NB4 (cell line): ENCODE measurements around the gene SERPINA3.

Experiments
- DNase-seq: peaks from one replicate; pipeline ENCODE4 v3.0.0; 2010; ENCODE audit warnings: low read depth
- H3K4me3 ChIP-seq: one replicate; pipeline ENCODE4 v1.5.1; 2011; ENCODE audit warnings: mild to moderate bottlenecking, low read depth, low read length, moderate library complexity
- CTCF ChIP-seq: IDR thresholded peaks from one replicate; pipeline ENCODE4 v1.5.1; 2012; ENCODE audit warnings: low read depth, low read length
- MAX ChIP-seq: IDR thresholded peaks from 2 replicates; pipeline ENCODE4 v1.6.1; 2011; ENCODE audit warnings: low read depth, low read length
- MYC ChIP-seq: IDR thresholded peaks from 2 replicates; pipeline ENCODE4 v1.6.1; 2011; ENCODE audit warnings: low read depth, low read length
- POLR2A ChIP-seq: IDR thresholded peaks from 2 replicates; pipeline ENCODE4 v1.6.1; 2011; ENCODE audit warnings: mild to moderate bottlenecking; ENCODE audit not compliant: insufficient read length; ENCODE audit errors: extremely low read depth

The SERPINA3 gene

GRCh38 chr14:94591073-94591472 lies 21.1 kb upstream of the SERPINA3 start:
- no peak for TF ChIP-seq POLR2A
- no peak for TF ChIP-seq MAX
- no peak for TF ChIP-seq CTCF
- no peak for TF ChIP-seq MYC
- no peak overlapping the region for H3K4me3 ChIP-seq
- DNase-seq = no peak

- H3K4me3 ChIP-seq = no peak overlapping the region
- no peak for DNase-seq
- no peak for TF ChIP-seq MAX
- TF ChIP-seq CTCF = no peak
- no peak for TF ChIP-seq POLR2A
- TF ChIP-seq MYC = no peak
These were observed 20.3 kb upstream of the SERPINA3 start for GRCh38 chr14:94591871-94592270.

GRCh38 chr14:94592457-94592856 lies 19.7 kb upstream of the SERPINA3 start:
- DNase-seq = no peak
- H3K4me3 ChIP-seq = no peak overlapping the region
- no peak for TF ChIP-seq MAX
- no peak for TF ChIP-seq CTCF
- no peak for TF ChIP-seq POLR2A

GRCh38 chr14:94593376-94593748 lies 18.8 kb upstream of the SERPINA3 start:
- TF ChIP-seq POLR2A = no peak
- no peak for DNase-seq
- no peak overlapping the region for H3K4me3 ChIP-seq

GRCh38 chr14:94593749-94594431 lies 18.3 kb upstream of the SERPINA3 start:
- no peak overlapping the region for H3K4me3 ChIP-seq

GRCh38 chr14:94594441-94594840 lies 17.8 kb upstream of the SERPINA3 start:
- DNase-seq = no peak
- TF ChIP-seq MAX (no peak), CTCF (no peak), POLR2A (no peak), MYC (no peak)
- no peak overlapping the region for H3K4me3 ChIP-seq

More at GRCh38 chr14:94593749-94594431, 18.3 kb upstream of the SERPINA3 start:
- DNase-seq = no peak
- no peak for TF ChIP-seq MYC
- TF ChIP-seq MAX = no peak
- no peak for TF ChIP-seq CTCF
- TF ChIP-seq POLR2A = no peak
